GM23338 (cell line): Measurements from ENCODE around the gene ACOT6. TPM values are rescaled to one million over a fixed set of nuclear protein-coding genes. Genes with fewer than 3 reads are reported as not detected.

ENCODE experiments used
- ATAC-seq: fragments of 200-7000 bp; cut with Tn5 transposase; 3 replicates; pipeline ENCODE4 v1.9.1; 2020
- DNase-seq: peaks from one replicate; pipeline ENCODE4 v3.0.0-alpha.2; 2015; ENCODE audit warnings: low spot score
- H2AFZ ChIP-seq: fragments of 200-600 bp; sonication (generic); 2 replicates; pipeline ENCODE4 v1.8.0; 2016; ENCODE audit warnings: antibody characterized with exemption, mild to moderate bottlenecking, moderate library complexity
- H3F3A ChIP-seq: fragments of 200-600 bp; sonication (generic); replicated peaks from 2 replicates; pipeline ENCODE4 v1.8.0; 2017; ENCODE audit warnings: antibody characterized with exemption, mixed run types, low read depth
- H3K27ac ChIP-seq: fragments of 200-600 bp; sonication (generic); 2 replicates; pipeline ENCODE4 v1.6.1; 2016; ENCODE audit warnings: low read depth
- H3K27me3 ChIP-seq: fragments of 200-600 bp; sonication (generic); 2 replicates; pipeline ENCODE4 v1.8.0; 2016; ENCODE audit warnings: mild to moderate bottlenecking, mixed run types, moderate library complexity; ENCODE audit not compliant: insufficient read depth
- H3K36me3 ChIP-seq: fragments of 200-600 bp; sonication (generic); 2 replicates; pipeline ENCODE4 v1.8.0; 2016; ENCODE audit warnings: mild to moderate bottlenecking; ENCODE audit not compliant: insufficient read depth
- H3K4me1 ChIP-seq: fragments of 200-600 bp; sonication (generic); 2 replicates; pipeline ENCODE4 v1.8.0; 2016; ENCODE audit warnings: mild to moderate bottlenecking, moderate library complexity; ENCODE audit not compliant: insufficient read depth
- H3K4me2 ChIP-seq: fragments of 200-600 bp; sonication (generic); 2 replicates; pipeline ENCODE4 v1.7.1; 2017; ENCODE audit warnings: mixed run types
- H3K4me3 ChIP-seq: fragments of 200-600 bp; sonication (generic); 2 replicates; pipeline ENCODE4 v1.6.1; 2016; ENCODE audit warnings: mixed run types
- H3K79me2 ChIP-seq: fragments of 200-600 bp; sonication (generic); replicated peaks from 2 replicates; pipeline ENCODE4 v1.8.0; 2017; ENCODE audit warnings: mild to moderate bottlenecking; ENCODE audit not compliant: insufficient read depth
- H3K9me2 ChIP-seq: fragments of 200-600 bp; sonication (generic); 2 replicates; pipeline ENCODE4 v1.8.0; 2017; ENCODE audit not compliant: insufficient read depth
- H4K20me1 ChIP-seq: fragments of 200-600 bp; sonication (generic); replicated peaks from 2 replicates; pipeline ENCODE4 v1.8.0; 2017; ENCODE audit warnings: mild to moderate bottlenecking; ENCODE audit not compliant: insufficient read depth
- H3K27ac Mint-ChIP-seq: 2 replicates; pipeline ENCODE4 v1.8.0; 2020; ENCODE audit warnings: inconsistent platforms, mild to moderate bottlenecking, moderate library complexity, mixed read lengths
- H3K27me3 Mint-ChIP-seq: 3 replicates; pipeline ENCODE4 v1.8.0; 2022; ENCODE audit warnings: low read depth, mild to moderate bottlenecking, moderate library complexity, mixed read lengths, inconsistent platforms; ENCODE audit not compliant: insufficient read depth, poor library complexity
- H3K36me3 Mint-ChIP-seq: 3 replicates; pipeline ENCODE4 v1.8.0; 2021; ENCODE audit warnings: low read depth, mild to moderate bottlenecking, inconsistent platforms, moderate library complexity, mixed read lengths
- H3K4me1 Mint-ChIP-seq: 3 replicates; pipeline ENCODE4 v1.8.0; 2020; ENCODE audit warnings: mild to moderate bottlenecking, inconsistent platforms, mixed read lengths
- H3K4me3 Mint-ChIP-seq: 3 replicates; pipeline ENCODE4 v1.8.0; 2021; ENCODE audit warnings: moderate library complexity, mild to moderate bottlenecking, inconsistent platforms, mixed read lengths
- H3K9me3 Mint-ChIP-seq: 3 replicates; pipeline ENCODE4 v1.8.0; 2020; ENCODE audit warnings: moderate library complexity, mild to moderate bottlenecking, inconsistent platforms, mixed read lengths
- EZH2 ChIP-seq: fragments of 200-600 bp; sonication (generic); IDR thresholded peaks from one replicate; pipeline ENCODE4 v1.8.0; 2017; ENCODE audit warnings: antibody characterized with exemption, mild to moderate bottlenecking, low read depth; ENCODE audit not compliant: unreplicated experiment
- EZH2phosphoT487 ChIP-seq: fragments of 200-600 bp; sonication (generic); IDR thresholded peaks from one replicate; pipeline ENCODE4 v1.8.1; 2018; ENCODE audit warnings: antibody characterized with exemption; ENCODE audit not compliant: unreplicated experiment
- JUNB ChIP-seq: IDR thresholded peaks from one replicate; pipeline ENCODE4 v1.6.1; 2016; ENCODE audit warnings: antibody characterized with exemption; ENCODE audit not compliant: unreplicated experiment
- NANOG ChIP-seq: IDR thresholded peaks from 2 replicates; pipeline ENCODE4 v1.6.1; 2016; ENCODE audit warnings: antibody characterized with exemption, borderline replicate concordance
- POLR2AphosphoS5 ChIP-seq: IDR thresholded peaks from 2 replicates; pipeline ENCODE4 v1.6.1; 2016; ENCODE audit warnings: antibody characterized with exemption, low read depth
- REST ChIP-seq: IDR thresholded peaks from one replicate; pipeline ENCODE4 v1.6.1; 2018; ENCODE audit warnings: antibody characterized with exemption; ENCODE audit not compliant: unreplicated experiment
- STAT1 ChIP-seq: IDR thresholded peaks from one replicate; pipeline ENCODE4 v1.6.1; 2016; ENCODE audit warnings: antibody characterized with exemption; ENCODE audit not compliant: unreplicated experiment
- ZNF114 ChIP-seq: fragments of 250-450 bp; sonication (Bioruptor Pico); IDR thresholded peaks from 2 replicates; pipeline ENCODE4 v1.5.0; 2020; ENCODE audit warnings: mild to moderate bottlenecking, moderate library complexity
- ZNF331 ChIP-seq: fragments of 250-450 bp; sonication (Bioruptor Pico); IDR thresholded peaks from 2 replicates; pipeline ENCODE4 v1.5.0; 2020; ENCODE audit warnings: low read depth, mild to moderate bottlenecking, moderate library complexity
- polyA plus RNA-seq: library from polyadenylated mRNA; unstranded; fragments of >200 nt; fragmentation: Nextera tagmentation; extraction: Ambion mirVana; gene quantifications from 2 replicates; pipeline ENCODE4 v1.2.1, GENCODE V29; 2016
- total RNA-seq: library from RNA; depleted of rRNA; stranded (reverse); fragments of >200 nt; shearing (Covaris generic); gene quantifications from 2 replicates; pipeline ENCODE4 v1.2.3, GENCODE V29; 2014
- TF ChIP-seq, protein P1 (sequence below), 2 experiments: fragments of 200-600 bp in 1 of 2; sonication (generic) in 1 of 2; conservative IDR thresholded peaks; 2 replicates each; pipeline versions ENCODE4 v1.5.1 to v1.6.1; 2016 to 2017; ENCODE audit warnings: antibody characterized with exemption in 2 of 2, low read depth in 2 of 2, mild to moderate bottlenecking in 2 of 2, moderate library complexity in 1 of 2
- TF ChIP-seq, protein P2 (sequence below): fragments of 250-450 bp; sonication (Bioruptor Pico); IDR thresholded peaks from 2 replicates; pipeline ENCODE4 v1.5.0; 2020; ENCODE audit warnings: mild to moderate bottlenecking, moderate library complexity

Gene ACOT6
- total and polyA plus RNA-seq, 2 experiments from 2014 or later = 0.44 to 0.83 TPM

DNA sequence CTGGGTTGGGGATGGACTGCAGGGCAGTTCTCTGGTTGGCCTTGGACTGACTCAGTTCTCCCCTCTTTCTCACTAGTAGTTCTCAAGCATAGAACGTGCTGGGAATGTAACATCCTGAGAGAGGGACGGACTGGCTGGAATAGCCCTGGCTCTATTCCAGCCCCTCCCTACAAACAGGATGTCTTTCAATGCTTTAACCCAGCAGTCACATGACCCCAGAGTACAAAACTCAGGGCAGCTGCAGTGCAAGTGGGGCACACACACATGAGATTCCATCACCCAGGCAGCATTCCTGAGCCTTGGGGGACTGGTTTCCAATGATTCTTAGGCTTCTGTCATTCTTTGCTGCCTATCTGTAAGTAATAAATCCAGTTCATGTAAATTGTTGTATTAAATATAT is 1.6 kb upstream of the ACOT6 start:
- Histone ChIP-seq H3K27ac (no peak overlapping the region), H3K36me3 (no peaks in the 10 kb centered on the region), H2AFZ (no peak overlapping the region), H3K79me2 (no peaks in the 10 kb centered on the region), H3K4me1 (no peaks in the 10 kb centered on the region), H3K27me3 (peaks cover 17% of the 10 kb centered on the region), H3K4me3 (no peak overlapping the region), H4K20me1 (0 out of 2 replicates have a peak, but pooled peaks cover 3% of the 10 kb centered on the region), H3K4me2 (no peak overlapping the region), H3F3A (peaks cover 8% of the 10 kb centered on the region; the same call in 1 of the 2 replicates), H3K9me2 (0 out of 2 replicates have a peak, but pooled peaks cover 6% of the 10 kb centered on the region)
- H3K4me1 Mint-ChIP-seq = no peaks in the 10 kb centered on the region; the same call in 2 of the 3 replicates
- H3K27me3 Mint-ChIP-seq = peaks cover 15% of the 10 kb centered on the region
- H3K9me3 Mint-ChIP-seq = peaks cover 23% of the 10 kb centered on the region
- TF ChIP-seq STAT1 (no peak), ZNF331 (CRISPR knock-in tag) (no peak), EZH2 (no peak), REST (no peak), ZNF114 (CRISPR knock-in tag) (no peak), JUNB (no peak)
- no peak overlapping the region for H3K27ac Mint-ChIP-seq
- H3K36me3 Mint-ChIP-seq = peaks cover 11% of the 10 kb centered on the region; the same call in 2 of the 3 replicates
- peak; percentile 58 for DNase-seq
- ATAC-seq = no peak
- H3K4me3 Mint-ChIP-seq = no peak overlapping the region

DNA sequence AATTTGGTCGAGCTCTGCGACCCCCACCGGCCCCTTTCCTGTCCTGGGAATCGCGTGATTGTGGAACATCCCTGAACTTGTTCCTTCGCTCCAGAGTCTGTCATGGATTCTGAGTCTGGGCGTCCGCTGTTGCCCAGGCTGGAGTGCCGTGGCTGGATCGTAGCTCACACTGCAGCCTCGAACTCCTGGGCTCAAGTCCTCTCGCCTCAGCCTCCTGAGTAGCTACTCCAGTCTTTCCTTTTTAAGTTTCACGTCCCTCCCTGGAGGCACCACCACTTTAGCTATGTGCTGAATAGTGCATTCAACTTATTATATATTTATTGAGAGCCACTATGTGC is 698 bp downstream of the ACOT6 start:
- DNase-seq = no peak
- Mint-ChIP-seq H3K9me3 (peaks cover 5% of the 10 kb centered on the region), H3K27me3 (peaks cover 15% of the 10 kb centered on the region), H3K27ac (no peak overlapping the region), H3K4me1 (peaks cover 7% of the 10 kb centered on the region), H3K4me3 (peak overlapping the region; percentile 85), H3K36me3 (no peaks in the 10 kb centered on the region)
- peaks cover 7% of the 10 kb centered on the region; the same call in 1 of the 2 replicates for H3K4me1 ChIP-seq
- no peaks in the 10 kb centered on the region for H3K9me2 ChIP-seq
- no peaks in the 10 kb centered on the region for H3K36me3 ChIP-seq
- H3K4me3 ChIP-seq = peak overlapping the region; percentile 74
- 0 out of 2 replicates have a peak, but pooled peaks cover 3% of the 10 kb centered on the region for H4K20me1 ChIP-seq
- H3K27ac ChIP-seq = no peak overlapping the region
- peak; percentile 29 for ATAC-seq
- H3K27me3 ChIP-seq = peaks cover 17% of the 10 kb centered on the region
- peak overlapping the region; percentile 81 for H3K4me2 ChIP-seq
- H2AFZ ChIP-seq = peak overlapping the region; percentile 94
- no peaks in the 10 kb centered on the region for H3K79me2 ChIP-seq
- H3F3A ChIP-seq = peaks cover 8% of the 10 kb centered on the region; the same call in 1 of the 2 replicates
- TF ChIP-seq ZNF114 (CRISPR knock-in tag) (no peak), JUNB (no peak), STAT1 (no peak), ZNF331 (CRISPR knock-in tag) (no peak), POLR2AphosphoS5 (no peak), NANOG (no peak), EZH2phosphoT487 (no peak)
- TF ChIP-seq, protein P1, sequence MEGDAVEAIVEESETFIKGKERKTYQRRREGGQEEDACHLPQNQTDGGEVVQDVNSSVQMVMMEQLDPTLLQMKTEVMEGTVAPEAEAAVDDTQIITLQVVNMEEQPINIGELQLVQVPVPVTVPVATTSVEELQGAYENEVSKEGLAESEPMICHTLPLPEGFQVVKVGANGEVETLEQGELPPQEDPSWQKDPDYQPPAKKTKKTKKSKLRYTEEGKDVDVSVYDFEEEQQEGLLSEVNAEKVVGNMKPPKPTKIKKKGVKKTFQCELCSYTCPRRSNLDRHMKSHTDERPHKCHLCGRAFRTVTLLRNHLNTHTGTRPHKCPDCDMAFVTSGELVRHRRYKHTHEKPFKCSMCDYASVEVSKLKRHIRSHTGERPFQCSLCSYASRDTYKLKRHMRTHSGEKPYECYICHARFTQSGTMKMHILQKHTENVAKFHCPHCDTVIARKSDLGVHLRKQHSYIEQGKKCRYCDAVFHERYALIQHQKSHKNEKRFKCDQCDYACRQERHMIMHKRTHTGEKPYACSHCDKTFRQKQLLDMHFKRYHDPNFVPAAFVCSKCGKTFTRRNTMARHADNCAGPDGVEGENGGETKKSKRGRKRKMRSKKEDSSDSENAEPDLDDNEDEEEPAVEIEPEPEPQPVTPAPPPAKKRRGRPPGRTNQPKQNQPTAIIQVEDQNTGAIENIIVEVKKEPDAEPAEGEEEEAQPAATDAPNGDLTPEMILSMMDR (conservative IDR thresholded peaks at IDR 0.05; ENCODE audit: low read depth in 2 of 2) = no peak
- TF ChIP-seq, protein P2, sequence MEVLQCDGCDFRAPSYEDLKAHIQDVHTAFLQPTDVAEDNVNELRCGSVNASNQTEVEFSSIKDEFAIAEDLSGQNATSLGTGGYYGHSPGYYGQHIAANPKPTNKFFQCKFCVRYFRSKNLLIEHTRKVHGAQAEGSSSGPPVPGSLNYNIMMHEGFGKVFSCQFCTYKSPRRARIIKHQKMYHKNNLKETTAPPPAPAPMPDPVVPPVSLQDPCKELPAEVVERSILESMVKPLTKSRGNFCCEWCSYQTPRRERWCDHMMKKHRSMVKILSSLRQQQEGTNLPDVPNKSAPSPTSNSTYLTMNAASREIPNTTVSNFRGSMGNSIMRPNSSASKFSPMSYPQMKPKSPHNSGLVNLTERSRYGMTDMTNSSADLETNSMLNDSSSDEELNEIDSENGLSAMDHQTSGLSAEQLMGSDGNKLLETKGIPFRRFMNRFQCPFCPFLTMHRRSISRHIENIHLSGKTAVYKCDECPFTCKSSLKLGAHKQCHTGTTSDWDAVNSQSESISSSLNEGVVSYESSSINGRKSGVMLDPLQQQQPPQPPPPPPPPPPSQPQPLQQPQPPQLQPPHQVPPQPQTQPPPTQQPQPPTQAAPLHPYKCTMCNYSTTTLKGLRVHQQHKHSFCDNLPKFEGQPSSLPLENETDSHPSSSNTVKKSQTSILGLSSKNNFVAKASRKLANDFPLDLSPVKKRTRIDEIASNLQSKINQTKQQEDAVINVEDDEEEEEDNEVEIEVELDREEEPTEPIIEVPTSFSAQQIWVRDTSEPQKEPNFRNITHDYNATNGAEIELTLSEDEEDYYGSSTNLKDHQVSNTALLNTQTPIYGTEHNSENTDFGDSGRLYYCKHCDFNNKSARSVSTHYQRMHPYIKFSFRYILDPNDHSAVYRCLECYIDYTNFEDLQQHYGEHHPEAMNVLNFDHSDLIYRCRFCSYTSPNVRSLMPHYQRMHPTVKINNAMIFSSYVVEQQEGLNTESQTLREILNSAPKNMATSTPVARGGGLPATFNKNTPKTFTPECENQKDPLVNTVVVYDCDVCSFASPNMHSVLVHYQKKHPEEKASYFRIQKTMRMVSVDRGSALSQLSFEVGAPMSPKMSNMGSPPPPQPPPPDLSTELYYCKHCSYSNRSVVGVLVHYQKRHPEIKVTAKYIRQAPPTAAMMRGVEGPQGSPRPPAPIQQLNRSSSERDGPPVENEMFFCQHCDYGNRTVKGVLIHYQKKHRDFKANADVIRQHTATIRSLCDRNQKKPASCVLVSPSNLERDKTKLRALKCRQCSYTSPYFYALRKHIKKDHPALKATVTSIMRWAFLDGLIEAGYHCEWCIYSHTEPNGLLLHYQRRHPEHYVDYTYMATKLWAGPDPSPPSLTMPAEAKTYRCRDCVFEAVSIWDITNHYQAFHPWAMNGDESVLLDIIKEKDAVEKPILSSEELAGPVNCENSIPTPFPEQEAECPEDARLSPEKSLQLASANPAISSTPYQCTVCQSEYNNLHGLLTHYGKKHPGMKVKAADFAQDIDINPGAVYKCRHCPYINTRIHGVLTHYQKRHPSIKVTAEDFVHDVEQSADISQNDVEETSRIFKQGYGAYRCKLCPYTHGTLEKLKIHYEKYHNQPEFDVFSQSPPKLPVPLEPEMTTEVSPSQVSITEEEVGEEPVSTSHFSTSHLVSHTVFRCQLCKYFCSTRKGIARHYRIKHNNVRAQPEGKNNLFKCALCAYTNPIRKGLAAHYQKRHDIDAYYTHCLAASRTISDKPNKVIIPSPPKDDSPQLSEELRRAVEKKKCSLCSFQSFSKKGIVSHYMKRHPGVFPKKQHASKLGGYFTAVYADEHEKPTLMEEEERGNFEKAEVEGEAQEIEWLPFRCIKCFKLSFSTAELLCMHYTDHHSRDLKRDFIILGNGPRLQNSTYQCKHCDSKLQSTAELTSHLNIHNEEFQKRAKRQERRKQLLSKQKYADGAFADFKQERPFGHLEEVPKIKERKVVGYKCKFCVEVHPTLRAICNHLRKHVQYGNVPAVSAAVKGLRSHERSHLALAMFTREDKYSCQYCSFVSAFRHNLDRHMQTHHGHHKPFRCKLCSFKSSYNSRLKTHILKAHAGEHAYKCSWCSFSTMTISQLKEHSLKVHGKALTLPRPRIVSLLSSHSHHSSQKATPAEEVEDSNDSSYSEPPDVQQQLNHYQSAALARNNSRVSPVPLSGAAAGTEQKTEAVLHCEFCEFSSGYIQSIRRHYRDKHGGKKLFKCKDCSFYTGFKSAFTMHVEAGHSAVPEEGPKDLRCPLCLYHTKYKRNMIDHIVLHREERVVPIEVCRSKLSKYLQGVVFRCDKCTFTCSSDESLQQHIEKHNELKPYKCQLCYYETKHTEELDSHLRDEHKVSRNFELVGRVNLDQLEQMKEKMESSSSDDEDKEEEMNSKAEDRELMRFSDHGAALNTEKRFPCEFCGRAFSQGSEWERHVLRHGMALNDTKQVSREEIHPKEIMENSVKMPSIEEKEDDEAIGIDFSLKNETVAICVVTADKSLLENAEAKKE (CRISPR knock-in tag) = no peak
